Muscle of arm (tissue), 12 donors: Measurements from ENCODE around the gene IQCE. TPM values are rescaled to one million over a fixed set of nuclear protein-coding genes. Genes with fewer than 3 reads are reported as not detected.
"Not testable (repeated sequence)": the region's sequence is repeated elsewhere in the genome, so short reads cannot be mapped to it uniquely, and the experiment has no call there.

ENCODE experiments used
- DNase-seq: peaks from one replicate; pipeline ENCODE4 v3.0.0-alpha.2; 2013
- polyA plus RNA-seq, 12 donors: library from polyadenylated mRNA; unstranded; fragments of 120-200 nt; gene quantifications; one replicate each; pipeline ENCODE4 v1.2.1, GENCODE V29; 2013; ENCODE audit not compliant: insufficient read length in 12 of 12

The IQCE gene
- polyA plus RNA-seq, 12 donors = 6.0 to 16.8 (median 7.4) TPM; not detected in 1

DNA sequence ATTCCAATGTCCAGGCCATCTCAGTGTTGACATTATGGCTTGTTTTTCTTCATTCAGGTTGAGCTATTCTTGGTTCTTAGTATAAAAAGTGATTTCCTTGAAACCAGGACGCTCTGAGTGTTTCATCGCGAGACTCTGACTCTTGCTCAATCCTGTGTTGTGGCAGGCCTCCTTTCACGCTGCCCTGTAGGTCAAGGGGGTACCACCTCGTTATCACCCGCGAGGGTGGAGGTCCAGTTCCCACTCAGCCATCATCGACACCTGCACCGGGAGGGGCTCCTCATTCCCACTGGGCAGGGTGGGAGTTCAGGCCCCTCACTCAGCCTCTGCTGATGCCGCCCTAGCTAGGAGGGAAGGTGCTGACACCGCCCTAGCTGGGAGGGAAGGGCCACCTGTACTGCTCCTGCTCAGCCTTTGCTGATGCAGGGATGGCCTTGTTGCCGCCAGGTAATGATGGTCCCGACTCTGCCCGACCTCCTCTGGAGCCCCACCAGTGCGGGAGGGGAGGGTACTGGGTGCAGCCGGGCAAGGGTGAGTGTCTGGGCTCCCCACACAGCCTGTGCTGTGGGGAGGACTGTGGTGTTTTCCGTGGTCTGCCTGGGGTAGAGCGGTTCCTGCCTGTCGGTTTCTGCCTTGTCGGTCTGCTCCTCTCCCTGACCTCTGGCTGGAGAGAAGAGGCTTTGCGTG is 16.4 kb downstream of the IQCE start:
- no peak for DNase-seq

DNA sequence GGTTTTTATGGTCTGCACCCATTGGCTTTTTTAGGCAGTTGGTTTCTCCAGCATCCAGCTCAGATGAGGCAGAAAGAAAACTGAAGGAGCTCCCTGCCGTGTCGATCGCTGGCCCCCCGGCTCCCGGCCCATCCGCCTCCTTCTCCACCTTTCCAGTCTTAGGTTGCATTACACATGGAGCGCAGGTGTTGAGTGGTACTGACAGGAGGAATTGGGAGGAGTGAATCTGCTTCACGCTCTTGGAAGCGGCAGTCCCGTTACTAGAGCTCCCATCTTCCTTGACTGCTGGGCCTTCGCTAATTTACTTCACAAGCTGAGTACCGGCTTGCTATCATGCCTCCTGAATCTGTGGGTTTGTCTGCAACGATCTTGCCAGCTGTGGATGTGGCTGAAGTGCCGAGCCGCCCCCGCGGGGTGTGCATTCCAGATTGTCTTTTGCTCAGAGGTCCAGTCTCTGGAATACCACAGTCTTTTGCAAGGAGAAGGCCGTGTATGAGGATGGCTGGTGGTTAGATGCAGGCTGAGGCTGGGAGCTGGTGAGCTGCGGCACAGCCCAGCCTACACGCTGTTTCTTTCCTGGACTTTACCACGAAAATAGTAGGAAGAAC is 17.1 kb downstream of the IQCE start:
- DNase-seq = no peak

DNA sequence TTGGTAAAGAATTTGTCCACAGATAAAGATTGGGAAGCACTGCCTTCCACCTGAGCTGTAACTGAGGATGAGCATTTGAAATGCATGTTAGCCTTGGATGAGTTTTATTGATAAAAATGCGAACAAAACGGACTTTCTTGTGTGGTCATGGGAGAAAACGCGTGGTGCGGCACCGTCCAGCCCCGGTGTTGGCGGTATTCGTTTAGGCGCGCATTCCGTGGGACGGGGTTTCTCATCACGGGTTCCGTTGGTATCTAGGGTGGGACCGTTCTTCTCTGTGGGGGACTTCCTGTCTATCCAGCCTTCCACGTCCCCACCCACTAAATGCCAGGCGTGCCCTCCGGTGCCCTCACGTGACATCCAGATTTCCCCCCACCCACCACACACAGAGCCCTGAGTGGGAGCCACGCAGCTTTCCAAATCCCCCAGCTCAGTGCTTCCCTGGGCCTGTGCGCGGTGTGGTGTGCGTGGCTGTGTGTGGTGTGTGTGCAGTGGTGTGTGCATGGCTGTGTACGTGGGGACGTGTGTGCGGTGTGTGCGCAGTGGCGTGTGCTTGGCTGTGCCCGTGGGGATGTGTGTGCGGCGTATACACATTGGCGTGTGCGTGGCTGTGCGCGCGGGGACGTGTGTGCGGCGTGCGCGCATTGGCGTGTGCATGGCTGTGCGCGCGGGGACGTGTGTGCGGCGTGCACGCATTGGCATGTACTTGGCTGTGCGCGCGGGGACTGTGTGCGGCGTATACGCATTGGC is 18.1 kb downstream of the IQCE start:
- DNase-seq = no peak

DNA sequence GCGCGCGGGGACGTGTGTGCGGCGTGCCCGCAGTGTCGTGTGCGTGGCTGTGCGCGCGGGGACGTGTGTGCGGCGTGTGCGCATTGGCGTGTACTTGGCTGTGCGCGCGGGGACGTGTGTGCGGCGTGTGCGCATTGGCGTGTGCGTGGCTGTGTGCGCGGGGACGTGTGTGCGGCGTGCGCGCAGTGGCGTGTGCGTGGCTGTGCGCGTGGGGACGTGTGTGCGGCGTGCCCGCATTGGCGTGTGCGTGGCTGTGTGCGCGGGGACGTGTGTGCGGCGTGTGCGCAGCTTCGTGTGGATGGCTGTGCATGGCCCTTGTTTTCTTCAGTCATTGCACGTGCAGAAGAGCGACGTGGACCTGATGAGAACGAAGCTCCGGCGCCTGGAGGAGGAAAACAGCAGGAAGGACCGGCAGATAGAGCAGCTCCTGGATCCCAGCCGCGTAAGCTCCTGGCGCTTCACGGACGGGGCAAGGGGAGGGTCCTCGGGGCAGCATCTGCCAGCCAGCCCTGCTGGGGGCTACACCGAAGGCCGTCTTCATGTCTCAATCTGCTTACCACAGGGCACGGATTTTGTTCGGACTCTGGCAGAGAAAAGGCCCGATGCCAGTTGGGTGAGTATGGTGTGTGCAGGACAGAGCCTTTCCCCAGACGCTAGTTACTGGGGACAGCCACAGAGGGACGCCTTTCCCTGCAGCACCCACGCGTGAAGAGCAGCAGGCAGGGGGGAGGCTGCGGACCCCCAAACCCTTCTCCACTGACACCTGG is 19.3 kb downstream of the IQCE start:
- DNase-seq = no peak

DNA sequence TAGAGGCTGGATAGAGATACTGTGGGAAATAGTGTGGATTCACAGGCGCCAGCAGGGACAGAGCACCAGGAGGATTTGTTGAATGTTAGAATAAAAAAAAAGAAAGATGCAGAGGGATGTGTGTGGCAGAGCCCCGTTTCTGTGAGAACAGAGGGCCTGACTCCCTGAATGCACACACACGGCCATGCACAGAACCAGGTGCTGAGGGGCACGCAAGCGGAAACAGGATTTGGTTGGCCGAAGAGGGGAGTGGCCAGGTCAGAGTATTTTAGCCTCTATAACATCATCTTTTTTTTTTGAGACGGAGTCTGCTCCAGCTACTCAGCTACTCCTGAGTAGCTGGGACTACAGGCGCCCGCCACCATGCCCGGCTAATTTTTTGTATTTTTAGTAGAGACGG is 21.9 kb downstream of the IQCE start:
- no peak for DNase-seq

DNA sequence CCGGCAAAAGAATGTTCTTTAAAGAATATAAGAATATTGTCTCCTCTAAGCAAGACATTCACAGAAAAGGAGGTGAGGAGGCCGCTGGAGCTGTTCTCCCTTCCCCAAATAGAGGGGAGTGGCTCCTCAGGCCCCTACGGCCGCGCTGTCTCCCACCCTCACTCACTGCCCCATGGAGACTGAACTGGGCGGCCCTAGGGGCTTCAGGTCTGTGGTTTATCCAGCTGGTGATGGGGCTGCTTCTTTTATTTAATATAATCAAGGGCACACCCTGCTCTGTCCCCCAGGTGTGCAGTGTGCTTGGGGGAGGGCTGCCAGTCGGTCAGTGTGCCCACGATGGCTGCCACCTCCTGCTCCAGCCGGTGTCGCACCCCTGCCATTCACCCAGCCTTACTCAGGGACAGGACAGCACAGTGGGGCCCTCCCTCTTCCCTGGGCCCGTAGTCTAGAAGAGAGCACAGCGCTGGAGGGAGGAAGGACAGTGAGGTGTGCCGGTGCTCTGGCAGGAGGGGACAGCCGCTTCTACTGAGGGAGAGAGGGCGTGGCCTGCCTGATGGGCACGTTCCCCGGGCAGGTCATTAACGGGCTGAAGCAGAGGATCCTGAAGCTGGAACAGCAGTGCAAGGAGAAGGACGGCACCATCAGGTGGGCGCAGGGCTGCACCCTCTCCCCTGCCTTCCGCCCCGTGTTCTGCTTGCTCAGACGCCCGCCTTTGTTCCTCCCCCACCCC is 23.4 kb downstream of the IQCE start:
- no peak for DNase-seq

DNA sequence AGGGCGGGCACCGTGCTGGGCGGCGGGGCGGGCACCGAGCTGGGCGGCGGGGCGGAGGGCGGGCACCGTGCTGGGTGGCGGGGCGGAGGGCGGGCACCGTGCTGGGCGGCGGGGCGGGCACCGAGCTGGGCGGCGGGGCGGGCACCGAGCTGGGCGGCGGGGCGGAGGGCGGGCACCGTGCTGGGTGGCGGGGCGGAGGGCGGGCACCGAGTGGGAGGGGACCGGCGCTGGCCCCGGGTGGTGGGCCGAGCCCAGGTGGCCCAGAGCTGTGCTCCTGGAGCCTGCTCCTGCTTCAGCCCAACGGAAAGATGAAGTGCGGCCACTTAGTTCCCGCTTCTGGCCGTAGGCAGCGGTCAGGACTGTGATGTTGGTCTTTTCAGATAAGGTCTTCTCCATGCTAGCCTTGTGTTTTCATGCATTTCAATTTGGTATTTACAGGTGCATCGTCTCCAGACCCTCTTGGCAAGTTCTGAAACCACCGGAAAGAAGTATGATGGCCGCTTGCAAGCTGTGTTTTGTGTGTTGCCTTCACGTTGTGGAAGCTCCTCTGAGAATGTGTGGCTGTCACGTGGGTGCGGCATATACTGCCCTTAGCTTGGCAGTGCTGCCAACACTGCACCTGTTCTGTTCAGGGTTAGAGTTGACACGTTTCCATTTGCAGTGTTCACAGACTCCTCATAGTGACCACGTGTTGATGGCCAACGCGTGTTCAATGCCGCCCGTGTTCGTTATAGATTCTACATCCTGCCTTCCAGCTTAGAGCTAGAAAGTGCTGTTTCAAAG is 25.2 kb downstream of the IQCE start:
- DNase-seq = no peak

DNA sequence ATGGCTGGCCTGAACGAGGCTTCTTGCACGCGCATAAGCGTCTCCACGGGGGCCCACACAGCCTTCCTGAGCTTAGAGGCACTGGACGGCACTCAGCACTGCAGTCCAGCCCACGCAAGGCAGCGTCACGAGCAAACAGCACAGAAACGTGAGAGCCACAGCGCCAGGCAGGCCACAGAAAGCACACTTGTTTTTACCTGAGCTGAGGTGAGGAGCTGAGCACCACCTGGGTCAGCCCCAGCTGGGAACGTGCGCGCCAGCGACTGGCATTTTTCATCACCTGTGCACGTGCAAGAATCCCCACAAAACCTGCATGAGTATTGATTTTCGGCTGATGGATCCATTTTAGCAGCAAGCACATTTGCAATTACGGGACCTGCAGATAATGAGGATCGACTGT is 26.7 kb downstream of the IQCE start:
- no peak for DNase-seq

DNA sequence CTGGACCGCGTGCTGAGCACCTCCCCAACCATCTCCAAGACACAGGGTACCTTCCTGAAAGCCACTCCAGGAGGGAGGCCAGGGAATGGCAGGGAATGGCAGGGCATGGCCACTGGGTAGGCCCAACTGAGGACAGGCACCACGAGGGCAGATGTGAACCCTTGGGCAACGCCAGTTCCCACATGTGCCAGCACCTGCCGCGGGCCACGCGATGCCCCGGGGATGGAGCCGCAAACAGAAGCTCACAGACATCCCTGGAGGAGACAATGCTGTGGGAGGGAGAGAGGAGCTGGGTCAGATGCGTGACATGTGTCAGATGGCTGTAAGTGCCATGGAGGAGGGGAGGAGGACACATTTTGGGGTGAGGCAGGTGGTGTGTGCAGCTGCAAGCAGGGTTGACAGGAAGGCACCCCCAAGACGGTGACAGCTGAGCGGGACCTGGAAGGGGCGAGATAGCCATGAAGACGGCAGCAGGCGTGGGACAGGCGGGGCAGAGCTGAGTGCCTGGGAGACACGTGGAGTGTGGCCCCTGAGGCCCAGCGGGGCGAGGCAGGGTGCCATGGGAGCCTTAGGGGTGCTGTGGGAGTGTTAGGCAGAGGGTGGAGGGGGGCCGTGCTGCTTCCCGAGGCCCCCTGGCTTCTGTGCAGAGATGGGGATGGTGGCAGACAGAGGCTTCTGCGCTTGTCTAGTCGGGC is 27.7 kb downstream of the IQCE start:
- DNase-seq = no peak

DNA sequence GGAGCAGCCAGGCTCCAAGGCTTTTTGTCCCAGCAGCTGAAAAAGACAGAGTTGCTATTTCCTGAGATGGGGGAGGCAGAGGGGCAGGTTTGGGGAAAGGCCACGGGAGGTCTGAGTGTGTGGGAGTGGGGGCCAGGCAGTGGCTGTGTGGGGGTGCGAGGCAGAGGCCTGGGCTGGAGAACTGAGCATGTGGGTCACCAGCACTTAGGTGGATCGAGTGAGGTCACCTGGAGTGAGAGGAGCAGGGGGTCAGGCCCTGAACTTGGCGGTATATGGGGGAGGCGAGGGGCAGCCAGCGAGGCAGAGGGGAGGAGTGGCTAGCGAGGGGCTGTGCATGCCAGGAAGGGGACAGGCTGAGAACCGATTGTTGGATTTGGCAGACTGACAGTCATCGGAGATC is 28.4 kb downstream of the IQCE start:
- DNase-seq = no peak

DNA sequence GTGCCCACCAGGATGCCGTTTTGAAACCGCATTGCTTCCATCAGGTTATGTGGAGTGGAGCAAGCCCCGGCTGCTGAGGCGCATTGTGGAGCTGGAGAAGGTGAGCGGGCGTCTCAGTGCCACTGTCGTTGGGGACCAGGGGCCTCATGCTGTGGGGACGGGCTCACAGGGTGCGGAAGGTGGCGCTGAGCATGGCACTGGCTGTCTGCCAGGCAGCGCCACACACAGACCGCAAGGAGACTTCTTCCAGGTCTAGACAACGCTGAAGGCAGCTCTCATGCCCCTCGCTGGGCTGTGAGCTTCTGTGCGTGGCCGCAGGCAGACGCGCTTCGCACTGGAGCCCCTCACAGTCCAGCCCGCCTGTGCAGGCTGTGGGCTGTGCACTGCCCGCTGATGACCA is 29.0 kb downstream of the IQCE start:
- DNase-seq = no peak

DNA sequence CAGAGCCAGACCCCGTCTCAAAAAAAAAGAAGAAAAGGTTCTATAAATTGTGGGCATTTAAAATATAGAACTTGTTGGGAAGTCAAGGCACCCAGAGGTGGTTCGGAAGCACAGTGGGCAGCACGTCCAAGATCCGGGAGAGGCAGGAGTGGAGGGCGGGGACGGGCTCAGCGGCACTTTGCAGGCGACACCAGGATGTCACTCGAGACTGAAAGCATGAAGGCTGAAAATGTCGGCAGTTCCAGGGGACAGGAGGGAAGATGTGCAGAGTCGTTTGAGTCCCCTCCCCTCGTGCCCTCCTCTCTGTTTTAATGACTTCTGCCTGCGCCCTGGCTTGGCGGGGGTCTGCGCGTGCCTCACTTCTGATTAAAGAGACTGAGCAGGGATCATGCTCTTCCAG is 30.6 kb downstream of the IQCE start:
- no peak for DNase-seq

DNA sequence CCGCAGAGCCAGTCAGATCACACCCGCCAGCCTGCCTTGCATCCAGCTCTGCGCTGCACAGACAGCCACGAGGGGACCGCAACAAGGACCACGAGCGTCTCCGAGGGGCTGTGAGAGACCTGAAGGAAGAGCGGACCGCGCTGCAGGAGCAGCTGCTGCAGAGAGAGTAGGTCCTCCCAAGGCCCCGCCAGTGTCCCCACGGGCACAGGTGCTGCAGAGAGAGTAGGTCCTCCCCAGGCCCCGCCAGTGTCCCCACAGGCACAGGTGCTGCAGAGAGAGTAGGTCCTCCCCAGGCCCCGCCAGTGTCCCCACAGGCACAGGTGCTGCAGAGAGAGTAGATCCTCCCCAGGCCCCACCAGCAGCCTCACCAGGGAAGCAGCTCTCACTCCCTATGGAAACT is 31.2 kb downstream of the IQCE start:
- not testable (repeated sequence) for DNase-seq

DNA sequence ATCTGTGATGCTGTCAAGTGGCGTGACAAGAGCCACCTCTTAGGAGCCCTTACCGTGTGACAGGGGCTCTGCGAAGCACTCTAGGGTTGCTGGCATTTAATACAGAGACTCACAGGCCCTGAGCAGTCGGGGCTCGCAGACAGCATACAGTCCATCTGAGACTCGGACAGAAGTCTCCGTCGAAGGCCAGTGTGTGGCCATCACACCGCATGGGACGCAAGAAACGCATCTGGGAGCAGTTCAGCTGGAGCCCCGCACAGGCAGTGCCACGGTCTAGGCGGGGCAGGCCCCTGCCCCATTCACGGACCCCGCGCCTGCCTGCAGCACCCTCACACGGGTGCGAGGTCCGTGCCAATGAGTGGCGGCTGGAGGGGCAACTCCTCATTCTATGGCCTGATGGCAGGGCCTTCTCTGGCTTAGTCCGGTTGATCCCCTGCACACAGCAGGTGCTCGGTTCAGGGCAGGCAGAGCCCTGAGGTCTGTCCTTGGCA is 33.6 kb downstream of the IQCE start:
- DNase-seq = no peak

DNA sequence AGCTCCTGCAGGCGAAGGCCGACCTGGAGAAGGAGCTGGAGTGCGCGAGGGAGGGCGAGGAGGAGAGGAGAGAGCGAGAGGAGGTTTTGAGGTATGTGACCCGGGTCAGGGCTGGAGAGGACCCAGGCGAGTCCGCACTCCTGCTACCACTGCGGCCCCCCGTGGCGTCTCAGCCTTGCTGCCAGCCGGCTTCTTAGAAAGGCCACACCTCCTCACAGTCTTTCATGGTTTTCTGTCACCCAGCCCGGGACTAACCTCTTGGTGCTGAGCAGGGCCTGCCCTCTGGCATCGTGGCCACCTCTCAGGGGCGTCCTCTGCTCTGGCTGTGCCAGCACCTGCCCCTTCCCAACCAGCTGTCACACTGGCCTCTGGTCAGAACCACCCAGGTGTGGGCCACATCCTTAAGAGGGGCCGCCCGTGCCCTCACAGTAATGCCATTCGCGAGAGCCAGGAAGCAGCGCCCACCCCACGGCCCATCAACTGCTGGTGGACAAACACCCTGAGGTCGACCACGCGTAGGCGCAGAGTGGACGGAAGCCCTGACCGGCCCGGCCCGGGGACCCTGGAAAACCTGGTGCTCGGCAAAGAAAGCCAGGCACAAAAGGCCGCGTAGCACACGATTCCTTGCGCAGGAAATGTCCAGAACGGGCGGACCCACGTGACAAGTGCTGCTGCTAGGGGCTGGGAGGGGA is 34.4 kb downstream of the IQCE start:
- DNase-seq = no peak

DNA sequence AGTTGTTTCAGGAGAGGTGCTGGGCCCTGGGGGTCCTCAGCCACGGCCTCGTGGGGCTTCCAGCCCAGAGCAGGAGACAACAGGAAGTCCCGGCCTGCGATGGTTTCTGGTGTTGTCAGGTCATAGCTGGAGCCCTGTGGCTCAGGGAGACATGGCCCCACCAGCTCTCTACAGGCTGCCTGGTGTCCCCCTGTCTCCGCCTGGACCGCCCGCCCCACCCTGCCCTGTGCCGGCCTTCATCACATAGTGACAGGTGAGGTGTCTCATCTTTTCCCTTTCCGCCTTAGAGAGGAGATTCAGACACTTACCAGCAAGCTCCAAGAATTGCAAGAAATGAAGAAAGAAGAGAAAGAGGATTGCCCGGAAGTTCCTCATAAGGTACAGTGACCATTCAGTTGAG is 35.8 kb downstream of the IQCE start:
- DNase-seq = no peak

DNA sequence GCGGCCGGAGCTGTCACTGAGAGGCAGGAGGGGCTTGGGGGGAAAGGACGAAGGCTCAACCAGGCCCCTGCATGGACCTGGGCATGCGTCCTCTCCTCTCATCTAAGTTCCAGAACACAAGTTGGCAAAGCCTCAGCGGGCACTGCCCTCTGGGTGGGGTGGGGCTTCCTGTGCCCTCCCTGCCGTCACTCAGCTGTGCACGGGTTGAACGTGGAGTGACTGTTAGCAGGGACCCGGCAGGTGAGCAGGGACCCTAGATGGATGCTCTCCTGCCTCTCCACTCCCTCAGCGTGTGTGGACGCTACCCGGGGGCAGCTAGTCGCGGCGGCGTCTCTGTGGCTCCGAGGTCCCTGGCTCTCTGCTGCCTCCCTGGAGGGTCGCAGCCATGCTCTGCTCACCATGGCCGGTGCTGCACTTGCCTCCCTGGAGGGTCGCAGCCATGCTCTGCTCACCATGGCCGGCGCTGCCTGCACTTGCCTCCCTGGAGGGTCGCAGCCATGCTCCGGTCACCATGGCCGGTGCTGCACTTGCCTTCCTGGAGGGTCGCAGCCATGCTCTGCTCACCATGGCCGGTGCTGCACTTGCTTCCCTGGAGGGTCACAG is 36.6 kb downstream of the IQCE start:
- DNase-seq = no peak

DNA sequence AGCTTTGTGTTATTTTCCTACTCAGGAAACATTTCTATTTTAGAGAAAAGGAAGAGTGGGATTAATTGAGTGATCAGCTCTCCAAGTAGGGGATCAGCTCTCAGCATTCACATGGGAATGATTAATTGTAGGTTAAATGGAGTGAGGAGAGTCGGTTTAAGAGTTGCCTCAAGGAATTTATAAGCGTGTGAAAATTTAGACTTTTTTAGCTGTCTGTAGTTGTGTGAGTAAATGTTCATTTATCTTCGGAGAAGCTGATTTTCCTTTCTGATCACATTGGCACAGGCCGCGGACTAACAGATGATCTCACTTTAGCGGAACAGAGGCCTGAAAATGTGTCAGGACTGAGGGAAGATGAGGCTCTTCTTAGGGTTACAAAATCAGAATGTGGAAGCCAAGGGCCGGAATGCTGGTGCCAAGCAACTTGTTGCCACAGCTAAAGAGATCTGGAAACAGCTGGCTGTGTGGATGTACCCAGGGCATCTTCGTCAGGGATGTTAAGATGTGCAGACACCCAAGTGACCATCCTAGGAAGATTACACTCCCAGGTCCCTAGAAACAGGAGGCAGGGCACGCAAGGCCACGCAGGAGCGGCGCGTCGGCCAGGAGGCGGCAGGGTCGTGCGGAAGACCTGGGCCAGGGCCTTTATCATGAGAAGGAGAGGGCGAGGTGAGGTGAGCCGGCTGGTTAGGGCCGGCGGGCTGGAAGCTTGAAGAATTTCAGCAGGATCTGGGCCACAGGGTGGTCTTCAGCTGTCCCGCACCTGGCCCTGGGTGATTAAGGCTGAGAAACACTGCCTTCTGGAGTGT is 37.9 kb downstream of the IQCE start:
- DNase-seq = no peak
